HG03280 (cell line): ENCODE measurements around the gene PXMP2.

Experiments used
- ATAC-seq: cut with Tn5 transposase; IDR thresholded peaks from one replicate; pipeline ENCODE4 v1.9.1; 2021; ENCODE audit warnings: mild to moderate bottlenecking, moderate library complexity; ENCODE audit not compliant: unreplicated experiment

The PXMP2 gene

DNA sequence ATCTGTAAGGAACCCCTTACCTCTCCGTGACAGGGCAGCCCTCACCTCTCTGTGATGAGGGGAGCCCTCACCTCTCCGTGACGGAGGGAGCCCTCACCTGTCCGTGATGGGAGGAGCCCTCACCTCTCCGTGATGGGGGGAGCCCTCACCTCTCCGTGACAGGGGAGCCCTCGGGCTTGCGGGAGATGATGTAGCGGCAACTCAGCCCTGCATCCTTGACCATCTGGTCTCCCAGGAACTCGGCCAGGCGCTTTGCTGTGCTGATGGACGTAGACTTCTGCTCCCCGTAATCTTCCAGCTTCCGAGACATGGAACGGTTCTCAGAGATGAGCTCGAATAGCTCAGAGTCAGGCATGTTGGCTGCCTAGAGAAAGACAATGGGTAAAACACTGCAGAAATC, 28.2 kb upstream of the PXMP2 start:
- no peak for ATAC-seq

DNA sequence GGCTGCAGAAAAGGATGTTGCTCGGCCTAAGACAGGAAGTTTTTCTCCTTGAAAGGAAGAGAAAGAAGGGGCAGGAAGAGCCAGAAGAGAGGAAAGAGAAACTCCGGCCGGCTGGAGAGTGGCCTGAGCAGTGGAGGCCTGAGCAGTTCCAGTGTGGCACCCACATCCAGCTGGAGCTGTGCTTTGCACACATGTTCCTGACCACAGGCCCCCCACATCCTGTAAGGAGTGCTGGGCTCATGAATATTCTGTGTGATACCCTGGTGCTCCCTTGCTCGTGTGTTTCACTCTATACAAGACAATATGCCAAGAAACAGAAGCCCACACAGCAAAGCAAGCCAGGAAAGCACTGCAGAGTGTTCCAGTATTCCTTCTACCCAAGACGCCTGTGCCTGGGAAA, 27.3 kb upstream of the PXMP2 start:
- no peak for ATAC-seq

DNA sequence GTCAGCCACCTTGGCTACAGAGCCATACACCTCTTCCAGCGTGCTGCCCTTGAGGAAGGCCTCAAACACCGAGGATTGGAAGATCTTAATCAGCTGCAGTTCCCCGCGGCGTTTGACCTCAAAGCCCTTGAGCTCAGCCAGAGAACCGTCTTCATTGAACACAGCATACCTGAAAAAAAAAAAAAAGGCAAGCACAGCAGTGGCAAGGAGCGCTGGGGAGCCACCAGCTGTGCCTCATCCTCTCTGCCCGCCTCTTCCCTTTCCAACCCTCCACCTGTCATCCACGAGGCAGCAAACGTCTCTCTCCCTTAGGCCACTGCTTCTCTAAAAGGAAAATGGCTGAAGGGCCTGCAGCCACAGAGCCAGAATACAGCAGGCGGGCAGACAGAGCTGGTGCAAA, 26.4 kb upstream of the PXMP2 start:
- no peak for ATAC-seq

DNA sequence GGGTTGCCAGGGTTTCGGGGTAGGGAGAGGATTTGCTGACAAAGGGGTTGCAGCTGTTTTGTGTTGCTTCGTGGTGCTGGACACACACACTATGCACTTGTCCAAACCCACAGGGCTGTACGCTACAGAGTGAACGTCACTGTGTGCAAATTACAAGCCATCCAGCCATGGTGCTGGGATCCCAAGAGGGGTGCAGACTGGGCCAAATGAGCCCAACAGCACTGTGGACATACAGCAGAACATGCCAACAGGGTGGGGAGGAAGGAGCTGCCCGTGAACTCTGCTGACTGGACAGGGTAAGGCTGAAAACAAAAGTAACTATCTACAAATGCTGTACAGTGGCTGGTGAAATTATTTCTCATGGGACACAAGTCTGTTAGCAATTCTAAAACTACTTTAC, 25.4 kb upstream of the PXMP2 start:
- ATAC-seq: no peak

DNA sequence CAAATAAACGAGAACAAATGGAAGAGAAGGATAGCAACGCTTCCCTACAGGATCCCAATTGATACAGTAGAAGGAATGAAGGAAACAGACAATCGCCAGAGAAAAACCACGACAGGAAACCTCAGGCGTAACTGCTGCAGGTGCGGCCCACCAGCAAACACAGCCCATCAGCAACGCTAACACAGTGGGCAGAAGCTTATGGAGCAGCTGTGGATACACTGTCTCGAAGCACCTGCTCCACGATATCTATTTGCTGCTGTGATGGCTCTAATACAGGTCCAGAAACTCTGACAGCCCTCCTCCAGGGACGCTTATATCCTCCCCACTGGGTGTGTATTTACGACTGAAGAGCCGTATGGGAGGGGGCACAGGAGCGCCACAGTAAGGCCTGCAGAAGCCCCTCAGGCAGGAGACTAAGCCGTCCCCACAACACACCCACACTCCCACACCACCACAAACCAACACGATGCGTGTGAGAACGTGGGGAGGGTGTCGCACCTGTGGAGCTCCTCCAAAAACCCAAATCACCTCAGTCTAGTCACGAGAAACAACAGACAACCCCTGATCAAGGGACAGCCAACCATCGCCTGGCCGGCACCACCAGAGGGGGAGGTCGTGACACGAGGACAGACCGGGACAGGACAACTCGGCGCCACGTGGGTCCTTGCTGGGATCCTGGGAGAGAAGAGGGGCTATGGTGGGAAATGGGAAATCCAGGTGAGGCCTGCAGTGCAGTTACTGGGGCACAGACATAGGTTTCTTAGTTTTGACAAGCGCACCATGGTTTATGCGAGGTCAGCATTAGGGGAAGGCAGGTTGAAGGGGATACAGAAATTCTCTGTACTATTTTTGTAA, 24.3 kb upstream of the PXMP2 start:
- no peak for ATAC-seq

DNA sequence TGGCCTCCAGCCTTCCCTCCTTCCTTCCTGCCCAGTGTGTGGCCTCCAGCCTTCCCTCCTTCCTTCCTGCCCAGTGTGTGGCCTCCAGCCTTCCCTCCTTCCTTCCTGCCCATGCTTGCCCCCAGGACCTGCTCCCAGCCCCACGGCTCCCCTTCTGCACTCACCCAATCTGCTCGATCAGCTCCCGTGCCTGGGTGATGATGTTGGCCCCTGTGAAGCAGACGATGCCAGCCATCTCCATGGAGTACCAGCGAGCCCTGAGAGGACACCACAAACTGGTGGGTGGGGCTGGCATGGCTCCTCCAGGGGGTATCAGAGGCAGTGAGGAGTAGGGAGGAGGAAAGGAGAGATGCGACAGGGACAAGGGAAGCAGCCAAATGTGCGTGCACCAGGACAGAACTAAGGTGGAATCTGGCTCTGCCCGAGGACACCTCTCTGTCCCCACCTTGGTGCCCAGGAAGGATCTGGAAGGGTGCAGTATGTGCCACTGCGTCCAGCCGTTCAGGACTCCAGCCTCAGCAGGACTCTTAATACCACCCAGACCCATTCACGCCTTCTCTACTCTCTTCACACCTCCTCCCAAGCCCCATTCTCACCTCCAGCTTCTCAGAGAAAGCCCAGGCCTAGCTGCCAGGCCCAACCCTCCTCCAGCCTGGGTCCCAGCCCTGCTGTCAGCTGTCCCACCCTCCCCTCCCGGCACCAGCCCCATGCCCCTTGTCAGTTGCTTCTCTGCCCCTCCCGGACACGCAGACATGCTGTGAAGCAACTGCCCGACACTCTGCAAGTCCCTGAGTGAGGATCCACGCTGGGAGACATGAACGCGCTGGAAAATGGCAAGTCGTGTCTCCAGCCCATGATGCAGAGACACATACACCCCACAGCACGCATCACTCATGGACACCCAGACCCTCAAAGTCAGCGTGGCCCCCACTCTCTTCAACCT, 22.9 kb upstream of the PXMP2 start:
- ATAC-seq: no peak

DNA sequence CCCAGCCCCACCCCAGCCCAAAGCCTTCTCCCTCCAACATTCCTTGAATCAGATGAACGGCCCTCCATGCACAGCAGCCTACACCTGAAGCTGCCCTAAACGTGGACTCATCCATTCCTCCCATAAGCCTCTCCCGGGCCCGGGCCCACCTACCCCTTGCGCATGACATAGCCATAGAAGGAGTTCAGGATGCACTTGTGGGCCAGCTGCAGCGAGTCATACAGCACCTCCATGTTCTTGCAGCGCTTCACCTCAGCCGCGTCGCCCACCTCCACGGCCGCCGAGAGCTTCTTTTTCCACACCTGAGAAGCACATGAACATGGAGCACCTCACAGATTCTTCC, 22.3 kb upstream of the PXMP2 start:
- no peak for ATAC-seq

DNA sequence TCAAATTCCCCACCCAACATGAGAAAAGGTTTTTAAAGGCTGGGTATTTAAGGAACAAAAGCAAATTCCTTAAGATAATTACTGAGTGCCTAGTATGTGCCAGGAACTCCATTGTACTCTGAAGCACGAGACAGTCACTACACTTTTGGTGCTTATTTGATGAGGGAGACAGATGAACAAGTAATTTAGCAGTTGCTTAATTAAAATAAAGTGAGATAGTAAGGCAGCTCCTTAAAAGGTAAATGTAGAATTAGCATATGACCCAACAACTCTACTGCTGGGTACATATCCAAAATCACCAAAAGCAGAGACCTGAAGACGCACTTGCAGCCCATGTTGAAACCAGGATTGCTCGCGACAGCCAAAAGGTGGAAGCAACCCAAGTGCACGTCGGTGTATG, 21.6 kb upstream of the PXMP2 start:
- no peak for ATAC-seq

DNA sequence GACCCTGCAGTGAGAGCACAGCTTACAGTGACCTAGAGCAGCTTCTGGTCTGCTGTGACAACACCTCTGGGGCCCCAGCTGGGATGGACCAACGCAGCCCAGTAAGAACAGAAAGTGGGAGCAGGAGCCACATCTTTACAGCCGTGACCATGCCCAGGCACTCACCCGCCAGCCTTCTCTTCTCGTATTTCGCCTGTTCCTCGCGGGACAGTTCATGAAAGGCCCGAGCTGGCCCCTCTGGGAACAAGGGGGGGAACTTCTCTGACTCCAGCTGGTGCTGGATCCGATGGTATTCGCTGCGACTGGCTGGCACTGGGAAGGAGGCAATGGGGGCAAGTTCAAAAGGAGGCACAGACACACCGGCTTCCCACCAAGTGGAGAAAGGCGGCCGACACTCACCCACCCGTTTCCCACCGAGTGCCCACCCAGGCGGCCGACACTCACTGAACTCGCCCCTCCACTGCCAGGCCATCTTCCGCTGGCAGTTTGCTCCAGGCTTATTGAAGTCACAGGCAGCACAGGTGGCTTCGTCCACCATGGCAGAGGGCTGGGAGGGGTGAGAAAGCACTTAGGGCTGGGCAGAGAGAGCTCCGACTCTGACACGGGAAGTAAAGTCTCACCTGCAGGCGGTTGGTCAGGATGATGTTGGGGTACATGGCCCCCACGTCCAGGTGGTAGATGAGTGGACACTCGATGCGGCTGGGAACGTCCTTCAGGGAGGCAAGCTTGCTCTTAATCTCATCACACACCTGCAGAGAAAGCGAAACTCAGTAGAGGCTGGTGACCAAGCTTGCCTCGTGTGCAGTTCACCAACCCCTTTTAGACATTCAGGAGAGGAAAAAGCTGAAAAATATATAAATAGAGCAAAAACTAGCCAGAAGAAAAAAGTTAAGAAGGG, 18.9 kb upstream of the PXMP2 start:
- no peak for ATAC-seq

DNA sequence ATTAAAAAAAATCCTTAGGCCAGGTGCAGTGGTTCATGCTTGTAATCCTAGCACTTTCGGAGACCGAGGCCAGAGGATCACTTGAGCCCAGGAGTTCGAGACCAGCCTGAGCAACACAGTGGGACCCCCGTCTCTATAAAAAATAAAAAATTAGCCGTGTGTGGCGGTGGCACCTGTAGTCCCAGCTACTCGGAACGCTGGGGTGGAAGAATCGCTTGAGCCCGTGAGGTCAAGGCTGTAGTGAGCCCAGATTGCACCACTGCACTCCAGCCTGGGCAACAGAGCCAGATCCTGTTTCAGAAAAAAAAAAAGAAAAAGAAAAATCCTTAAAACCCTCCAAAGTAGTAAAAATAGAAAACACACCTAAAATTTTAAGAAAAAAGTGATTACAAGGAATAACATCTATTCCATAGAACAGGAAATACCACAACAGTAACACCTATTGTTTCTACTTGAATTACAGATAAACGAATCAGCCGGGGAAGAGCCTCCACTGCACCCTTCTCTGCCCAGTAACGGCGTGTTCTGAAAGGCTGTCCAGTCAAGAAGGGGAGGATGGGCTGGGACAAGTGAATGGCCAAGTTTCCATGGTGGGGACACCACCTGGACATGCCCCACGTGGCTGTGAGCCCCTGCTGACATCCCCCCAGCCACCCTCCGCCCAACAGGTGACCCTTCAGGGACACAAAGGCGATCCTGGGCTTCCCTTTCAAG, 18.1 kb upstream of the PXMP2 start:
- no peak for ATAC-seq

DNA sequence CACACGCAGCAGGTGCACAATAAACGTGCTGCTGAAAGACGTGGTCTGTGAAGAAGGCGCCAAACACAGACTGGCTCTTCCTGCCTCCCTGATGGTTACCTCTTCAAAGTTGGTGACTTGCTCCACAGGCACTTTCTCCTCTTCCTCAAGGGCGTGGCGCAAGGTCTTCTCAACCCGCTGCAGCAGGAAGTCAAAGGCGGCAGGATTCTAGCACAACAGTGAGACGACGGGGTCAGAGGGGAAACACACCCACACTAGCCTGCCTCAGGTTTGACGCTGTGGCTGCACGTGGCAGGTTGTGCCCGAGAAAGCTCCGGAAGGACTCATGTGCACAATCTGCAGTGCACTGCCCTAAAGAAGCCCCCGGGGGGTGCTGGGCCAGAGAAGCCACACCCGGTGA, 15.3 kb upstream of the PXMP2 start:
- ATAC-seq: no peak

DNA sequence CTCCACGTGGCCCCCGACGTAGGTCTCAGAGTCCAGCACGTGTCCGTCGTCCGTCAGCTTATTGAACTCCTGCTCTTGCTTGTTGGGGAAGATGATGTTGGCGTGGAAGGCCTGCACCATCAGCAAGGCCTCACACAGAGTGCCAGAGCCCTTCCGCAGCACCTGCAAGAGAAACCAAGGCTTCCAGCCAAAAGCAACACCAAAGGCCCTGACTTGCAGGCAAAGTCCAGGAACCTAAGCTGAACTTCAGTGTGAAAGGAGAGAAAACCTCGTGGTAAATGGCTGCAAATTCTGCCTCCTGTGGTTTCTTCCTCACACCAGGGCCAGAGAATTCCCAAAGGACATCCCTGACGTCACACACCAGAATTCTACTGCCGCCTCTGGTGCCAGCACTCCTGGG, 14.7 kb upstream of the PXMP2 start:
- ATAC-seq: no peak

DNA sequence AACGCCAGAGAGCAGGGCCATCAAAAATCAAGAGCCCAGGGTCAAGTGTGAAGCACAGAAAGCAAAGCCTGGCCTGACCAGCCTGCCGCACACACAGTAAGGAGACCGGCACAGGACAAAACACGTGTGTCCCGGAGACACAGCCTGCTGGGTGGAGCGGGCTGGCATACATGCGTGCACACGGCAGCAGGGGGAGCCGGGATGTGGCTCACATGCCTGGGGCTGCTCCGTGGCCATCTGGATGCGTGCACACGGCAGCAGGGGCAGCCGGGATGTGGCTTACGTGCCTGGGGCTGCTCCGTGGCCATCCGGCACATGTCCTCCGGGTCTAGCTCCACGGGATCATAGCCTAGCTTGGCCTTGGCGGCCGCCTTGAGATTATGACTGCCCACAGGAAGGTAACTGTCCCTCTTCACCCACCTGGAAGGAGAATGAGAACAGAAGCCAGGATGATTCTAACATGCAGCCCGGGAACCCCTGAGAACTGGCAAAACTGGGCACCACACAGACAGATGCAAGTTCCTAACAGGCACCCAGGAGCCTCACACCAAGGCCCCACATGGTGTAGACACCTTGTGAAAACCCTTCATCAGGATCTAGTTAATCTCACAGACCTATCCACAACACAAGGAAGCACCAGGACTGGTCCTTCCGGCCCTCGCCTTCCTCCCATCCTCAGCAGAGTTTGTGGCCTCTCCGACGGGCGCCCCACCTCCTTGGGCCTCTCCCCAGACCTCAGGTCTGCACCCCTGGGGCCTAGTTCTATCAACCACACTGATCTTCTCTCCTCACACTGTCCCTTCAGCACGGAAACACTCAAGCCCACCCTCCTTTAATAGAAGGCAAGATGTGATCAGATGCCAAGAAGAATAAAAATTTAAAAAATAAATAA, 13.9 kb upstream of the PXMP2 start:
- no peak for ATAC-seq

DNA sequence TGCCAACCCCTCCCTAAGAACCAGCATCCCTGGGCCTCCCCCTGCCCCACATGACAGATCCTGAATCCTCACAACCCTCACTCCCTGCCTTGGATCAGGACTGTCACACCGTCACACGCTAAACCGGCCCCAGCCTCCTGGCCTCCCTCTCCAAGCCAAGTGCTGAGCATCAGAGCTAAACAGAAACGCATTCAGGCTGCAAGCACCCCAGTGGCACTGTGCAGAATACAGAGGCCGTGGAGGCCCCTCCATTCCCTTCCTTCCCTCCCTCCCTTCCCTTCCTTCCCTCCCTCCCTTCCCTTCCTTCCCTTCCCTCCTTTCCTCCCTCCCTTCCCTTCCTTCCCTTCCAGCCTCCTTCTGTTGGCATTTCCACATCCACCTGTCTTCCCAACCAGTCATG, 12.8 kb upstream of the PXMP2 start:
- ATAC-seq: no peak

DNA sequence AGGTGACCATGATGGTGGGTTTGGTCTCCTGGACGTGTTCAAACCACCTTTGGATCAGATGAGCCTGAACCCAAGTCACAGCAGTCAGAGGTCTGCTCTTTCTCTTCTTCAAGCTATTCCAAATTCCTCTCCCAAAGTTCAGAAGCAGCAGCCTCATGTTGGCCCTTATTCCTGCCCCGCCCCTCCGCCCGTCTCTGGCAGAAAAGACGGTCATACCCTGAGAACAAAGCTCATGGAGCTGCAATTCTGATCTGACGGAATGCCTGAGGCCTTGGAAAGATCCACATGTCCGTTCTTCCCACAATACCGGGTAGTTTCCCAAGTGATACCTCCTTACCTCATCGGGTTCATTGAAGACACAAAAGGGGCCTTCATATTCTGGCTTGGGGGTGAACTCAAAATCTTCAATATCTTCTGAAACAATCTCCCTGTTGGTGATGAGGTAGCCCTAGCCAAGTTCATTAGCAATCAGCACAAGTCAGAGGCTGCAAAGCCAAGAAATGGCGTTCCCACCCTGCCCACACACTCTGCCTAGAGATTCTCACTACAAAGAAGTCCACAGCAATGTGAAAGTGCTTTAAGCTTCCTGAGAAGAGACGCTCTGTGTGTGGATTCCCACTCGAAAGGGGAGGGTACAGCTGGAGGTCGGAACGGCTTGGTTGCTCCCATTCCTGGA, 11.5 kb upstream of the PXMP2 start:
- ATAC-seq: no peak

DNA sequence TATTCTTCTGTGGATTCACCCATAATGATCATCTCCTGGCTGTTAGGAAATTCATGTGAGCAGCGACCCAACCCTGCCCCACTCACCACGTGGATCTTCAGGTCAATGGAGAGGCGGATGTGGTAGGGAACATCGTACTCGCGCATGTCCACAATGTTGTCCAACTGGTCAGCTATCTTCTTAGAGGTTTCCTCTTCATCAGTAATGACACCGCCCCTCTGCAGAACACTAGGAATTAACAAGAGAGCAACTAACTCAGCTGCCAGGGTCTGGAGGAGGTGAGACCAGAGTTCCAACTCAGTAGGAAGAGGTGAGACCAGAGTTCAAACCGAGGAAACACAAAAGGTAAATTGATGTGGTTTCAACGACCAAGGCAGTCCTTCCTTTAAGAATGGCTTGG, 9.9 kb upstream of the PXMP2 start:
- no peak for ATAC-seq

DNA sequence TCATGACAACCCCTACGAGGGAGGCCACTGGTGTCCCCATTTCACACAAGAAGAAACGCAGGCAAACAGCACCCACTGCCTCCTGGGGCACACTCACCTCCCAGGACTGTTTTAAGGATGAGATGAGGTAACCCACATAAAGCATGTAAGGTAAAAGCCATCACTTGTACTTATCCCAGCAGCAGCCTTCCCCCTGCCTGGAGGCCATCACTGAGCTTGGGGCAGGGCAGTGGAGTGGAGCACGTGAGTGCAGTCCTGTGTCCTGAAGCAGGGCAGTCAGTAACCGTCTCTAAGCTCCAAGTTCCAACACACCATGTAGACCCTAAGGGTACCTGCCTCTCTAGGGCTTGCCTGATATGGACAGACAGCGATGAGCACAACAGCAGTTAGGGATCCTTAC, 2.0 kb upstream of the PXMP2 start:
- ATAC-seq: no peak

DNA sequence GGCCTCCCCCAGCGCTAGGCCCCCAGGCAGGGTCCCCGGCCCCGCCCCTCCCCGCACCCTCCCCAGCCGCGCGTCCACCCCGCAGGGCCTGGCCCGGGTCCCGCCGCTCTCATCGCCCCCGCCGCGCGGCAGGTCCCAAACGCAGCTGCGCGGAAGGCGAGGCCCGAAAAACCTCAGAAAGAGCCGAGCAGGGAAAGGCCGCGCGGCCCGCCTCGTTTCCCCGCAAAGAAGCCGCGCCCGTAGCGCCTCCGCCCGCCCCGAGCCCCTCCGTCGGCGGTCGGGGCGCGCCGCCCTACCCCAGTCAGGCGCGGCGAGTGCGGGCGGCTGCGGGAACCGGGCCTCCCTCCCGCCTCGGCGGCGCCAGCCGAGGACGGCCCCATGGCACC, 569 bp upstream of the PXMP2 start:
- ATAC-seq: peak; percentile 45

DNA sequence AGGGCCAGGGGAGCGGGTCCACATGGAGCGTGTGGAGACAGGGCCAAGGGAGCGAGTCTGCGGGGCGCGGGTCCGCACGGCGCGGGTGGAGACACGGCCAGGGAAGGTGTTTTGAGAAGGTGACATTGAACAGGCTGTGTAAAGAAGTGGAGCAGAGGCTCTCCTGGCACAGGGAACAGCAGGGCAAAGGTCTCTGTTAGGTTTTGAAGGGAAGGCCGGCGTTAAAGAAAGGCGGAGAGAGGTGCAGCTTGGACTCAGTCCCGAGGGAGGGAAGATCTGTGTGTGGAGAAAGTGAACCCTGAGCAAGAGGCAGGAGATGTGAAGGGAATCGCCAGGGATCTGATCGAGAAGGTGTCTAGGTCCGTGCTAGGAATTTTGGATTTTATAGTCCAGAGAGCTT, 1.8 kb downstream of the PXMP2 start:
- ATAC-seq: no peak
